Vagina (tissue), 2 donors: ENCODE data around the gene NAA10.

Source experiments
- CTCF ChIP-seq, 3 experiments: fragments of 450-650 bp in 2 of 3; fragments of 200-600 bp in 1 of 3; sonication (generic) in 1 of 3; IDR thresholded peaks; one replicate each; pipeline ENCODE4 v1.5.1; 2017 to 2019; ENCODE audit warnings: antibody characterized with exemption in 3 of 3, mild to moderate bottlenecking in 2 of 3, moderate library complexity in 2 of 3
- POLR2A ChIP-seq, 2 donors: fragments of 450-650 bp; IDR thresholded peaks; one replicate each; pipeline ENCODE4 v1.6.1; 2017; ENCODE audit warnings: antibody characterized with exemption in 2 of 2, mild to moderate bottlenecking in 2 of 2, moderate library complexity in 2 of 2
- POLR2AphosphoS5 ChIP-seq, 2 donors: sonication (generic); formaldehyde crosslinking; IDR thresholded peaks; one replicate each; pipeline ENCODE4 v1.9.0; 2017; ENCODE audit warnings: antibody characterized with exemption in 2 of 2, mild to moderate bottlenecking in 2 of 2, low read depth in 1 of 2; ENCODE audit not compliant: insufficient read depth in 1 of 2

- TF ChIP-seq CTCF (IDR thresholded peaks at IDR 0.05) (no peak), POLR2AphosphoS5 (IDR thresholded peaks at IDR 0.05; ENCODE audit: insufficient read depth in 1 of 2, low read depth in 1 of 2) (no peak), POLR2A (IDR thresholded peaks at IDR 0.05) (no peak)
Measured at GRCh38 chrX:153935326-153935851, 552 bp upstream of the NAA10 start.
